HFF-Myc (cell line): ENCODE measurements around the gene SGIP1.

Experiments
- DNase-seq: peaks from one replicate; pipeline ENCODE4 v3.0.0-alpha.2; 2011; ENCODE audit warnings: low read depth; ENCODE audit errors: extremely low read depth
- H3K4me3 ChIP-seq: replicated peaks from 2 replicates; pipeline ENCODE4 v1.5.1; 2011; ENCODE audit warnings: low read depth, mild to moderate bottlenecking, control low read depth, low read length
- TF ChIP-seq, protein P1 (sequence below): IDR thresholded peaks from 2 replicates; pipeline ENCODE4 v1.5.1; 2012; ENCODE audit warnings: mild to moderate bottlenecking, low read depth, low read length, control low read depth; ENCODE audit errors: missing control alignments

Gene SGIP1

DNA sequence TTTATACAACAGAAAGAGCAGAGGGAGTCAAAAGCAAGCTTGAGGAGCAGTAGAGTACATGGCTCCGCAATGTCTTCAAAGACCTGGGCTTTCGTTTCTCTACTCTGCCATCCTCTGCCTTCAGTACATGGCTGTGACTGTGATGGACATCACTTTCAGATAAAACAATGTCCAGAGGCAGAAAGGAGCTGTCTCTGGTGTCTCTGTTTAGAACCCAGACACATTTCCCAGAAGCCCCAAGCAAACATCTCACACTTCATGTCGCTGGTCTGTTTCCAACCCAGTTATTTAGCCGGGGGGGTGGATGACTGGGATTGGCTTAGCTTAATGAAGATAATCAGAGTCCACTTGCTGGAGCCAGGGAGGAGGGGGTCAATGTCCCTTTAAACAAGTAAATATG, 25.6 kb downstream of the SGIP1 start:
- TF ChIP-seq, protein P1, sequence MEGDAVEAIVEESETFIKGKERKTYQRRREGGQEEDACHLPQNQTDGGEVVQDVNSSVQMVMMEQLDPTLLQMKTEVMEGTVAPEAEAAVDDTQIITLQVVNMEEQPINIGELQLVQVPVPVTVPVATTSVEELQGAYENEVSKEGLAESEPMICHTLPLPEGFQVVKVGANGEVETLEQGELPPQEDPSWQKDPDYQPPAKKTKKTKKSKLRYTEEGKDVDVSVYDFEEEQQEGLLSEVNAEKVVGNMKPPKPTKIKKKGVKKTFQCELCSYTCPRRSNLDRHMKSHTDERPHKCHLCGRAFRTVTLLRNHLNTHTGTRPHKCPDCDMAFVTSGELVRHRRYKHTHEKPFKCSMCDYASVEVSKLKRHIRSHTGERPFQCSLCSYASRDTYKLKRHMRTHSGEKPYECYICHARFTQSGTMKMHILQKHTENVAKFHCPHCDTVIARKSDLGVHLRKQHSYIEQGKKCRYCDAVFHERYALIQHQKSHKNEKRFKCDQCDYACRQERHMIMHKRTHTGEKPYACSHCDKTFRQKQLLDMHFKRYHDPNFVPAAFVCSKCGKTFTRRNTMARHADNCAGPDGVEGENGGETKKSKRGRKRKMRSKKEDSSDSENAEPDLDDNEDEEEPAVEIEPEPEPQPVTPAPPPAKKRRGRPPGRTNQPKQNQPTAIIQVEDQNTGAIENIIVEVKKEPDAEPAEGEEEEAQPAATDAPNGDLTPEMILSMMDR, result no peak
- no peak for DNase-seq
- no peak overlapping the region for H3K4me3 ChIP-seq

DNA sequence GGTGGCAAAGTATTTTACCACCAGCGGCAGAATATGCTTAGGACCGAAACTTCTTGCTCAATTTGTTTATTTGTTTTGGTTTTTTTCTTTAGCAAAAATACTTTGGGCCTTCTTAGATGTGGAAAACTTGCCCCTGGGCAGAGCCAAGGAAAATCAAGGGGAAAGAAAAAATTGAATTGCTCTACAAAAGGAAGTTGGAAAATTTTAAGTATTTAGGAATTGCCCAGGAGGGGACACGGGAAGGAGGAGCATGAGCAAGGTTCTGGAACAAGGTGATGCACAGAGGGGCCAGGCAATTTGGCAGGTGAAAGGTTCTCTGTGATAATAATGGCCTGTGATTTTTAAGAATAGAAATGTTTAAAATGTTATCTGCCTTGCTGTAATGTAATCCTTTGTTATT, 28.6 kb downstream of the SGIP1 start:
- H3K4me3 ChIP-seq, result peak overlapping the region; percentile 35
- TF ChIP-seq, protein P1, result no peak
- no peak for DNase-seq

DNA sequence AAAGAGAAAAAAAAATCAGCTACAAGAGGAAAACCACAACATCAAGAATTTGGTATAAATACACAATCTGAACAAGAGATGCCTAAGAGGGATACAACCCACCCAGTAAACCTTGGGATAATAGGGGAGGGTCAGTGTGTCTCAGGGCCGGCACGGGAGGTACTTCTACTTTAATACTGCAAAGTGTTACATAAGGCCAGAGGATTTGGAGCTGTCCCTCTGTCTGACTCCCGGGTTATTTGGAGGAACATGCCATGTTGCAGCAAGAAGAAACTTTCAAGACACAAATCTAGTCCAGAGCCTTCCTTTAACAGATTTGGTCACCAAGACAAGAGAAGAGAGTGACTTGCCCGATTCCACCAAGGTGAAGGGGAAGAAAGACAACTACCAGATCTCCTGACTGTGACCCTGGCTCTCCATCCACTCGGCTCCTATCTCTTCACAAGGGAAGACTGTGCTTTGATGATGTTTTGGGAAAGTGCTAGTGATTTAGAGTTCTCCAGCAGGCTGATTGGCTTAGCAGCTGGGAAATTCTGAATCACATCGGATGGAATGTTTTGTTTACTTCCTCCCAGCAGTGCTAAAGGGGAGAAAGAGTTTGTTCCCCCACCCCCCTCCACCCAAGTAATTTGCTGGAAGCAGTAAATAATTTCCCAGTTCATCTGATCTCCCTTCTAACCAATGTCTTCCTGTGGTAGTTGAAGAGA, 29.3 kb downstream of the SGIP1 start:
- peak overlapping the region; percentile 35 for H3K4me3 ChIP-seq
- peak; percentile 93 for DNase-seq

GRCh38 chr1:66563941-66564630, 30.1 kb downstream of the SGIP1 start:
- TF ChIP-seq, protein P1, result no peak
- 0 out of 2 replicates have a peak overlapping the region, but pooled peaks have one; percentile 12 for H3K4me3 ChIP-seq
- DNase-seq, result peak; percentile 99

More for the DNA sequence above, 29.3 kb downstream of the SGIP1 start:
- TF ChIP-seq, protein P1, result no peak

GRCh38 chr1:66570196-66570595, 36.2 kb downstream of the SGIP1 start:
- H3K4me3 ChIP-seq, result no peak overlapping the region
- DNase-seq, result no peak

DNA sequence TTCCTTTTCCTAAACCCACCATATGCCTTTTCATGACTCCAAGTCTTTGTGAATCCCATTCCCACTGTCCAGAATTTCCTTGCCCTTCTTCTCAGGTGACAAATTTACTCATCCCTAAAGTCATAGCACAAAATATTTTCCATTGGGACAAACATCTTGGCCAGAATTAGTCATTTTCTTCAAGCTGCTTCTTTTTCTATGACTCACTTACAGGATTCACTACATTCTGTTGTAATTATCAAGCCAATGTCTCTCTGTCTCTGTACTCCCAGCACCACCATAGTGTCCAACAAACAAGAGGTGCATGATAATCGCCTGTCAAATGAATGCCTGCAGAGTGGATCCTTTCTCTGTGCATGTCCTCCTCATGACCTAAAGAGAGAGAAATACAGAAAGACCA, 37.8 kb downstream of the SGIP1 start:
- no peak for DNase-seq
- no peak overlapping the region for H3K4me3 ChIP-seq
- TF ChIP-seq, protein P1, result no peak

More at GRCh38 chr1:66570196-66570595, 36.2 kb downstream of the SGIP1 start:
- TF ChIP-seq, protein P1, result no peak

GRCh38 chr1:66575739-66576138, 41.8 kb downstream of the SGIP1 start:
- peak; percentile 94 for DNase-seq
- H3K4me3 ChIP-seq, result no peak overlapping the region
- TF ChIP-seq, protein P1, result no peak
